ENCODE measurements around the gene APAF1. TPM values are rescaled to one million over a fixed set of nuclear protein-coding genes. Genes with fewer than 3 reads are reported as not detected.

The APAF1 gene
- total RNA-seq, 2 experiments from 2014 or later: 14.7 to 28.6 TPM

GRCh38 chr12:98738002-98738401 is 92.9 kb downstream of the APAF1 start:
- BruUV-seq (replicated peaks): no TSS peak
- no peaks in the 10 kb centered on the region for H4K20me1 ChIP-seq (ENCODE audit: insufficient read depth, low read length)
- no peak overlapping the region for H3K4me2 ChIP-seq (ENCODE audit: low read length)
- no peaks in the 10 kb centered on the region for H3K9me2 ChIP-seq (ENCODE audit: insufficient read depth, low read length)
- CTCF ChIA-PET (ENCODE audit: unreplicated experiment): no interaction called here
- intact Hi-C loops (cut with micrococcal nuclease; ENCODE audit: unreplicated experiment): no loop called here
- no peak overlapping the region for H3K27ac ChIP-seq (ENCODE audit: low read depth, low read length, poor library complexity, severe bottlenecking)
- no peaks in the 10 kb centered on the region for H3K9me3 ChIP-seq (ENCODE audit: low read length)
- H3K36me3 ChIP-seq (ENCODE audit: insufficient read depth, low read length): peaks cover 11% of the 10 kb centered on the region; the same call in 1 of the 2 replicates
- POLR2A ChIA-PET: no interaction called here
- no peaks in the 10 kb centered on the region for H3K4me1 ChIP-seq (ENCODE audit: insufficient read depth, low read length, poor library complexity, severe bottlenecking)
- DNase-seq (ENCODE audit: low spot score): no peak
- TF ChIP-seq CTCF (conservative IDR thresholded peaks at IDR 0.05; ENCODE audit: low read length) (no peak), EZH2phosphoT487 (IDR thresholded peaks at IDR 0.05; ENCODE audit: borderline replicate concordance, low read depth, low read length) (no peak)
- H3K79me2 ChIP-seq (ENCODE audit: insufficient read depth, low read depth, low read length): no peaks in the 10 kb centered on the region
- H2AFZ ChIP-seq (ENCODE audit: low read length): no peak overlapping the region
- H3K4me3 ChIP-seq (ENCODE audit: low read depth, low read length, poor library complexity, severe bottlenecking): no peak overlapping the region

GRCh38 chr12:98738539-98738938 is 93.4 kb downstream of the APAF1 start:
- BruUV-seq (replicated peaks): no TSS peak
- H3K4me2 ChIP-seq (ENCODE audit: low read length): no peak overlapping the region
- intact Hi-C loops (cut with micrococcal nuclease; ENCODE audit: unreplicated experiment): no loop called here
- H3K79me2 ChIP-seq (ENCODE audit: insufficient read depth, low read depth, low read length): no peaks in the 10 kb centered on the region
- H3K4me1 ChIP-seq (ENCODE audit: insufficient read depth, low read length, poor library complexity, severe bottlenecking): no peaks in the 10 kb centered on the region
- no peaks in the 10 kb centered on the region for H3K9me3 ChIP-seq (ENCODE audit: low read length)
- no peak for TF ChIP-seq CTCF (conservative IDR thresholded peaks at IDR 0.05; ENCODE audit: low read length)
- ChIA-PET POLR2A (no interaction called here), CTCF (ENCODE audit: unreplicated experiment) (no interaction called here)
- no peak overlapping the region for H3K27ac ChIP-seq (ENCODE audit: low read depth, low read length, poor library complexity, severe bottlenecking)
- H3K36me3 ChIP-seq (ENCODE audit: insufficient read depth, low read length): peaks cover 11% of the 10 kb centered on the region; the same call in 1 of the 2 replicates
- no peak overlapping the region for H2AFZ ChIP-seq (ENCODE audit: low read length)
- DNase-seq (ENCODE audit: low spot score): no peak
- no peaks in the 10 kb centered on the region for H4K20me1 ChIP-seq (ENCODE audit: insufficient read depth, low read length)
- no peak overlapping the region for H3K4me3 ChIP-seq (ENCODE audit: low read depth, low read length, poor library complexity, severe bottlenecking)
- H3K9me2 ChIP-seq (ENCODE audit: insufficient read depth, low read length): no peaks in the 10 kb centered on the region

GRCh38 chr12:98740751-98741150 is 95.7 kb downstream of the APAF1 start:
- Histone ChIP-seq H3K79me2 (ENCODE audit: insufficient read depth, low read depth, low read length) (no peaks in the 10 kb centered on the region), H3K4me1 (ENCODE audit: insufficient read depth, low read length, poor library complexity, severe bottlenecking) (no peaks in the 10 kb centered on the region), H2AFZ (ENCODE audit: low read length) (no peak overlapping the region), H3K36me3 (ENCODE audit: insufficient read depth, low read length) (0 out of 2 replicates have a peak, but pooled peaks cover under 1% of the 10 kb centered on the region), H3K27ac (ENCODE audit: low read depth, low read length, poor library complexity, severe bottlenecking) (no peak overlapping the region), H3K4me3 (ENCODE audit: low read depth, low read length, poor library complexity, severe bottlenecking) (no peak overlapping the region), H4K20me1 (ENCODE audit: insufficient read depth, low read length) (no peaks in the 10 kb centered on the region), H3K4me2 (ENCODE audit: low read length) (no peak overlapping the region), H3K9me3 (ENCODE audit: low read length) (no peaks in the 10 kb centered on the region), H3K9me2 (ENCODE audit: insufficient read depth, low read length) (no peaks in the 10 kb centered on the region)
- intact Hi-C loops (cut with micrococcal nuclease; ENCODE audit: unreplicated experiment): no loop called here
- no peak for DNase-seq (ENCODE audit: low spot score)
- POLR2A ChIA-PET: no interaction called here
- CTCF ChIA-PET (ENCODE audit: unreplicated experiment): no interaction called here
- TF ChIP-seq CTCF (conservative IDR thresholded peaks at IDR 0.05; ENCODE audit: low read length) (no peak), EZH2phosphoT487 (IDR thresholded peaks at IDR 0.05; ENCODE audit: borderline replicate concordance, low read depth, low read length) (no peak)
- no TSS peak for BruUV-seq (replicated peaks)

All from OCI-LY7 (cell line).